DND-41 (cell line): Measurements from ENCODE around the gene SNRPE.
"Not testable (repeated sequence)": the region's sequence is repeated elsewhere in the genome, so short reads cannot be mapped to it uniquely, and the experiment has no call there.

Source experiments
- ATAC-seq: fragments of 200-7000 bp; cut with Tn5 transposase; 3 replicates; pipeline ENCODE4 v1.9.1; 2021; ENCODE audit warnings: low read depth; ENCODE audit not compliant: insufficient read depth
- DNase-seq: peaks from one replicate; pipeline ENCODE4 v3.0.0-alpha.2; 2020
- H2AFZ ChIP-seq: 2 replicates; pipeline ENCODE4 v1.6.0; 2012; ENCODE audit warnings: low read depth, low read length
- H3K27ac ChIP-seq: 2 replicates; pipeline ENCODE4 v1.5.1; 2012; ENCODE audit warnings: low read length, inconsistent platforms
- H3K27me3 ChIP-seq: fragments of 200-600 bp; sonication (generic); 2 replicates; pipeline ENCODE4 v1.6.0; 2012; ENCODE audit warnings: low read length, mild to moderate bottlenecking, inconsistent platforms; ENCODE audit not compliant: insufficient read depth, poor library complexity
- H3K36me3 ChIP-seq: 2 replicates; pipeline ENCODE4 v1.5.1; 2012; ENCODE audit warnings: low read length, inconsistent platforms; ENCODE audit not compliant: insufficient read depth
- H3K4me1 ChIP-seq: 2 replicates; pipeline ENCODE4 v1.5.1; 2012; ENCODE audit warnings: mild to moderate bottlenecking, low read length; ENCODE audit not compliant: insufficient read depth
- H3K4me2 ChIP-seq: 2 replicates; pipeline ENCODE4 v1.6.0; 2012; ENCODE audit warnings: mild to moderate bottlenecking, moderate library complexity, low read length, inconsistent platforms; ENCODE audit not compliant: insufficient read depth
- H3K4me3 ChIP-seq, 2 experiments: fragments of 200-600 bp in 1 of 2; shearing (Covaris generic) in 1 of 2; 2 replicates each; pipeline ENCODE4 v1.5.1; 2012 to 2016; ENCODE audit warnings: inconsistent platforms in 2 of 2, low read length in 2 of 2, mild to moderate bottlenecking in 2 of 2, low read depth in 1 of 2, moderate library complexity in 1 of 2
- H3K79me2 ChIP-seq: 2 replicates; pipeline ENCODE4 v1.6.0; 2012; ENCODE audit warnings: low read length, inconsistent platforms; ENCODE audit not compliant: insufficient read depth
- H3K9ac ChIP-seq: 2 replicates; pipeline ENCODE4 v1.6.0; 2012; ENCODE audit warnings: low read depth, mild to moderate bottlenecking, inconsistent platforms, low read length, moderate library complexity
- H3K9me3 ChIP-seq: 2 replicates; pipeline ENCODE4 v1.5.1; 2012; ENCODE audit warnings: low read length, moderate library complexity, mild to moderate bottlenecking, inconsistent platforms; ENCODE audit not compliant: insufficient read depth, severe bottlenecking
- H4K20me1 ChIP-seq: 2 replicates; pipeline ENCODE4 v1.6.0; 2012; ENCODE audit warnings: low read length; ENCODE audit not compliant: insufficient read depth
- EZH2 ChIP-seq: IDR thresholded peaks from 3 replicates; pipeline ENCODE4 v1.6.1; 2012; ENCODE audit warnings: borderline replicate concordance, low read depth, mild to moderate bottlenecking, moderate library complexity, low read length, inconsistent platforms; ENCODE audit not compliant: severe bottlenecking
- TF ChIP-seq, protein P1 (sequence below): IDR thresholded peaks from 2 replicates; pipeline ENCODE4 v1.5.1; 2012; ENCODE audit warnings: borderline replicate concordance, low read length, moderate library complexity, mild to moderate bottlenecking; ENCODE audit not compliant: poor library complexity, severe bottlenecking; ENCODE audit errors: extremely low read depth

The SNRPE gene

GRCh38 chr1:203826175-203826574, 35.2 kb upstream of the SNRPE start:
- H3K4me3 ChIP-seq: no peak overlapping the region
- TF ChIP-seq EZH2: no peak
- TF ChIP-seq, protein P1, sequence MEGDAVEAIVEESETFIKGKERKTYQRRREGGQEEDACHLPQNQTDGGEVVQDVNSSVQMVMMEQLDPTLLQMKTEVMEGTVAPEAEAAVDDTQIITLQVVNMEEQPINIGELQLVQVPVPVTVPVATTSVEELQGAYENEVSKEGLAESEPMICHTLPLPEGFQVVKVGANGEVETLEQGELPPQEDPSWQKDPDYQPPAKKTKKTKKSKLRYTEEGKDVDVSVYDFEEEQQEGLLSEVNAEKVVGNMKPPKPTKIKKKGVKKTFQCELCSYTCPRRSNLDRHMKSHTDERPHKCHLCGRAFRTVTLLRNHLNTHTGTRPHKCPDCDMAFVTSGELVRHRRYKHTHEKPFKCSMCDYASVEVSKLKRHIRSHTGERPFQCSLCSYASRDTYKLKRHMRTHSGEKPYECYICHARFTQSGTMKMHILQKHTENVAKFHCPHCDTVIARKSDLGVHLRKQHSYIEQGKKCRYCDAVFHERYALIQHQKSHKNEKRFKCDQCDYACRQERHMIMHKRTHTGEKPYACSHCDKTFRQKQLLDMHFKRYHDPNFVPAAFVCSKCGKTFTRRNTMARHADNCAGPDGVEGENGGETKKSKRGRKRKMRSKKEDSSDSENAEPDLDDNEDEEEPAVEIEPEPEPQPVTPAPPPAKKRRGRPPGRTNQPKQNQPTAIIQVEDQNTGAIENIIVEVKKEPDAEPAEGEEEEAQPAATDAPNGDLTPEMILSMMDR: no peak
- DNase-seq (no peak), ATAC-seq (no peak)
- H3K9me3 ChIP-seq: no peaks in the 10 kb centered on the region
- H3K9ac ChIP-seq: no peak overlapping the region
- H3K79me2 ChIP-seq: peaks cover 56% of the 10 kb centered on the region
- H3K4me2 ChIP-seq: no peak overlapping the region
- H4K20me1 ChIP-seq: peaks cover 29% of the 10 kb centered on the region
- no peaks in the 10 kb centered on the region for H3K4me1 ChIP-seq
- peaks cover 90% of the 10 kb centered on the region for H3K36me3 ChIP-seq
- no peak overlapping the region for H2AFZ ChIP-seq
- no peaks in the 10 kb centered on the region for H3K27me3 ChIP-seq
- no peak overlapping the region for H3K27ac ChIP-seq

- Histone ChIP-seq H3K27me3 (no peaks in the 10 kb centered on the region), H3K4me2 (no peak overlapping the region), H3K4me3 (no peak overlapping the region), H3K9me3 (no peaks in the 10 kb centered on the region), H3K36me3 (peaks cover 90% of the 10 kb centered on the region), H3K9ac (no peak overlapping the region), H3K79me2 (peaks cover 38% of the 10 kb centered on the region), H4K20me1 (peaks cover 17% of the 10 kb centered on the region), H2AFZ (no peak overlapping the region), H3K4me1 (no peaks in the 10 kb centered on the region), H3K27ac (no peak overlapping the region)
- DNase-seq (no peak), ATAC-seq (no peak)
- no peak for TF ChIP-seq EZH2
- TF ChIP-seq, protein P1: no peak
These were observed 33.4 kb upstream of the SNRPE start for GRCh38 chr1:203828002-203828401.

DNA sequence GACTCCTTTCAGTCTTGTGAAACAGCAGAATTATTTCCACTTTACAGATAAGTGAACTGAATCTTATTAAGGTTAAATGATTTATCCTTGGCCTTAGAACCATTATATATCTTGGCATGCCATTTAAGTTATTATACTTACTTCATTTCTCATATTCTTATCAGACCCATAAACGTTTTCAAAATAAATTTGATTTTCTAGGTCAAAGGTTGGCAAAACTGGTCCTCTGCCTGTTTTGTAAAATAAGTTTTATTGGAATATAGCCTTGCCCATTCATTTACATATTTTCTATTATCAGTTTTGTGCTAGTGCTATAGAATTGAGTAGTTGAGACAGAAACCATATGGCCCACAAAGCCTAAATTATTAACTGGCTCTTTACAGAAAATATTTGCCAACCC, 32.9 kb upstream of the SNRPE start:
- Histone ChIP-seq H3K4me2 (no peak overlapping the region), H3K4me3 (no peak overlapping the region), H3K36me3 (peaks cover 89% of the 10 kb centered on the region), H2AFZ (no peak overlapping the region), H3K27ac (no peak overlapping the region), H3K27me3 (no peaks in the 10 kb centered on the region), H3K9ac (no peak overlapping the region), H3K4me1 (no peaks in the 10 kb centered on the region), H3K79me2 (peaks cover 33% of the 10 kb centered on the region), H4K20me1 (peaks cover 12% of the 10 kb centered on the region), H3K9me3 (no peaks in the 10 kb centered on the region)
- TF ChIP-seq, protein P1: no peak
- no peak for TF ChIP-seq EZH2
- ATAC-seq (no peak), DNase-seq (no peak)

- H3K9ac ChIP-seq, H3K4me1 ChIP-seq, H3K4me3 ChIP-seq, H2AFZ ChIP-seq, H3K9me3 ChIP-seq, DNase-seq, H3K27me3 ChIP-seq, H3K27ac ChIP-seq, H3K4me2 ChIP-seq, ATAC-seq: not testable (repeated sequence)
- Histone ChIP-seq H4K20me1 (peaks cover 10% of the 10 kb centered on the region), H3K36me3 (peaks cover 91% of the 10 kb centered on the region), H3K79me2 (peaks cover 26% of the 10 kb centered on the region)
These were observed 32.2 kb upstream of the SNRPE start for GRCh38 chr1:203829247-203829646.
